Effector memory CD4-positive, alpha-beta T cell (primary cell): Measurements from ENCODE around the gene GRID2.

Experiments used
- DNase-seq, 3 donors: peaks; one replicate each; pipeline ENCODE4 v3.0.0-alpha.2; 2020
- H3K27ac ChIP-seq: 2 replicates; pipeline ENCODE4 v1.7.0; 2013; ENCODE audit warnings: mild to moderate bottlenecking, low read length, moderate library complexity; ENCODE audit not compliant: insufficient read depth, poor library complexity, severe bottlenecking
- H3K27me3 ChIP-seq: replicated peaks from 2 replicates; pipeline ENCODE4 v1.7.0; 2013; ENCODE audit warnings: mild to moderate bottlenecking, low read length; ENCODE audit not compliant: insufficient read depth, control insufficient read depth, poor library complexity, severe bottlenecking
- H3K36me3 ChIP-seq: 2 replicates; pipeline ENCODE4 v1.7.0; 2013; ENCODE audit warnings: mild to moderate bottlenecking, low read length, moderate library complexity; ENCODE audit not compliant: control insufficient read depth, insufficient read depth
- H3K4me1 ChIP-seq: 2 replicates; pipeline ENCODE4 v1.7.0; 2013; ENCODE audit warnings: low read length, mild to moderate bottlenecking; ENCODE audit not compliant: control insufficient read depth, insufficient read depth, poor library complexity, severe bottlenecking
- H3K4me3 ChIP-seq: 2 replicates; pipeline ENCODE4 v1.7.0; 2013; ENCODE audit warnings: low read length, low read depth, mild to moderate bottlenecking; ENCODE audit not compliant: insufficient read depth, poor library complexity, severe bottlenecking
- H3K9me3 ChIP-seq: 2 replicates; pipeline ENCODE4 v1.7.0; 2013; ENCODE audit warnings: mild to moderate bottlenecking, low read length, moderate library complexity; ENCODE audit not compliant: control insufficient read depth

The GRID2 gene

DNA sequence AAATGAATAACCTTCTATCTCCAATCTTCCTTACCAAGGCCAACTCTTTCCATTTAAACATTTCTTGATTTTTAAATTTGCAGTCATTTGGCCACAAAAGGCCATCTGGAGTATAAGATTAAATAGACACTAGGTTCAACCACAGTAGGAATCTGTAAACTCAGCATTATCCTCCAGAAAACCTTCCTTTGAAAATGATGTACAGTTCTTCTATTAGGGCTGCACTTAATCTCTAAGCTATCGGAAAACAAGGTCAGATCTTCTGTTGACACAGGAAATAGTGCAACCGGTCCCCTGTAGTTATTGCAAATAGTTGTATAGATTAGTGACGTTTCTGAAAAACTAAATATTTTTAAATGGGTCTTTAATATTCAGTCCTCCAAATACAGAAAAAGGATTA lies 1165.8 kb downstream of the GRID2 start:
- H3K27me3 ChIP-seq = no peaks in the 10 kb centered on the region
- no peak overlapping the region for H3K4me3 ChIP-seq
- no peaks in the 10 kb centered on the region for H3K36me3 ChIP-seq
- H3K4me1 ChIP-seq = no peaks in the 10 kb centered on the region
- no peak overlapping the region for H3K27ac ChIP-seq
- no peak for DNase-seq
- H3K9me3 ChIP-seq = no peaks in the 10 kb centered on the region

DNA sequence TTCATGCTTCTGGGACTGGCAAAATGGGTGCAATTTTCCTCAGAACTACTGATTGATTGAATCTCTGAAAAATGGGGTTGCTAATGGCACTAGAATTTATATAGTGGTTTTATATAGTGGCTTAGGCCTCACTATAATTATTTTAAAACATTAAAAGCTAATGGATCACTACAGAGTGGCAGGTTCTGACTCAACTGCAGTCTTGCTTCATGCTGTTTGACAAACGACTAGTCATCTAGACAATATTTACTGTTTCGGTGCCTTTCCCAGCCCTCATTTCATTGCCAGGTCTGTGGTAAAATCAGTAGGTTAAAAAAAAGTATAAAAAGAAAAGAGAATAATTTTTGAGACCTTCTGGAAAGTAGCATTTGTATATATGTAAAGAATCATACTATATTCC lies 1172.0 kb downstream of the GRID2 start:
- Histone ChIP-seq H3K27ac (no peak overlapping the region), H3K4me3 (no peak overlapping the region), H3K9me3 (no peaks in the 10 kb centered on the region), H3K4me1 (no peaks in the 10 kb centered on the region), H3K36me3 (no peaks in the 10 kb centered on the region), H3K27me3 (no peaks in the 10 kb centered on the region)
- no peak for DNase-seq

DNA sequence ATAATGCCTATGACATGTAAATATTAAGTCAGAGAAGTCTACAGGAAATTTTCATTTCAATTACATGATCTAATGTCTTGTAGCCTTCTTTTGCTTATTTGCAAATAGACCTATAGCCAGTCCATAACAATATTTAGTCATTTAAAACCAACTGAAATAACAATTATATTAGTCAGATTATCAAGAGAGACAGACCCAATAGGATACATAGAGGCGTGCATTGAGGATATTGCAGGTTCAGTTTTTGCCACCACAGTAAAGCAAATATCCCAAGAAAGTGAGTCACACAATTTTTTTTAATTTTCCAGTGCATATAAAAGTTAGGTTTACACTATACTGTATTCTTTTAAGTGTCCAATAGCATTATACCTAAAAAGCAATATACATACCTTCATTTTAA lies 1175.0 kb downstream of the GRID2 start:
- no peak overlapping the region for H3K27ac ChIP-seq
- no peak for DNase-seq
- no peak overlapping the region for H3K4me3 ChIP-seq
- H3K4me1 ChIP-seq = no peaks in the 10 kb centered on the region
- H3K27me3 ChIP-seq = no peaks in the 10 kb centered on the region
- no peaks in the 10 kb centered on the region for H3K36me3 ChIP-seq
- H3K9me3 ChIP-seq = no peaks in the 10 kb centered on the region

DNA sequence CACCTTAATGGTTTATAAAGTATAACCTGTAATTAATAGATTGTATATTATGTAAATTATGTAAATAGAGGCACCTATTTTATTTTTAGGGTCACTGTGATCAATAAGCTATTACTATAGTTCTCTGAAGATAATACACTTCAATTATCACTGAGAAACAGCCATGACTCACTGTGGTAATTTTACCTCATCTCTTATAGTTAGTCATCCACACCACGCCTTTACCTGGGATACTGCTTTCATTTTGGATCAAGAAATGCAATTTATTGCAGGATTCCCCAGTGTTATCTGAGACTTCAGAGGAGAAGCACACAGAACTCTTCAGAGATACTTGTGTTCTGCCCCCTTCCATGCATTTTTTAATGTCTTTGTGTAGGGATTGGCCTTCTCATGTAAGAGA lies 1176.7 kb downstream of the GRID2 start:
- Histone ChIP-seq H3K27ac (no peak overlapping the region), H3K36me3 (no peaks in the 10 kb centered on the region), H3K9me3 (no peaks in the 10 kb centered on the region), H3K4me1 (no peaks in the 10 kb centered on the region), H3K4me3 (no peak overlapping the region), H3K27me3 (no peaks in the 10 kb centered on the region)
- DNase-seq = no peak

DNA sequence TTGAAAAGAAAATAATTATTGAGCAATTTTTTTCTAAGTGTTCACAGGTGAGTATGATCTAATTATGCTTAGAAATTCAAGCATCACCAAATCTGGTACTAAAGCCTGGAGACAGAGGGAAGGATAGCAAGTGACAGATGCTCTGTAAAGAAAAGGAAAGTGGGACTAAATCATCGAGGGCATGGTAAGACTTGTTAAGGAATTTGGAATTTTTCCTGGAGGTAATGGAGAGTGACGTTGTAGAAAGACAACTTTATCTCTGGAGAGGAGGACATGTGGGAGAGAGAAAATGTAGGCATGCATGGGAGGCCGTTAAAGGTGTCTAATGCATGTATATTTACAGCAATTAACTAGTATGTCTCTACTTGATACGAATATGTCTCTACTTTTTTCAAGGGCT lies 1191.6 kb downstream of the GRID2 start:
- no peak overlapping the region for H3K4me3 ChIP-seq
- no peak overlapping the region for H3K27ac ChIP-seq
- DNase-seq = no peak
- no peaks in the 10 kb centered on the region for H3K9me3 ChIP-seq
- no peaks in the 10 kb centered on the region for H3K36me3 ChIP-seq
- H3K4me1 ChIP-seq = no peaks in the 10 kb centered on the region
- H3K27me3 ChIP-seq = no peaks in the 10 kb centered on the region

DNA sequence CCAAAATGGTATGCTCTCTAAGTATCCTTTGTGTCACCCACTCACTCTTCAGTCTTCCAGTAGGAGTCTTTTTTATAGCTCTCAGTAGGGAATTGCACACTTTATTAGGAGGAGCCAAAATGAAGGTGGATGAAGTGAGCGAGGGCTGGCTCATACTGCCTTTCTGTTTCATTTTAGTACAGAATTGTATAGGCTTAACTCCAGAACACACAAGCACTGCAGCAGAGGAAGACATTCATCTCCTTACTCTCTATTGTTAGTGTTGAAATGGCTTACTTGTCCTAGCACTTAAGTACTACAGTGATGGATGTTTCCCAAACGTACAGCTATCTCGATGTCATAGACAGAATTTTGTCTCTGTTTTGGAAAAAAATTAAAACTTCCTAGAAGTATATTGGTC lies 1197.5 kb downstream of the GRID2 start:
- Histone ChIP-seq H3K27me3 (no peaks in the 10 kb centered on the region), H3K4me3 (no peak overlapping the region), H3K4me1 (no peaks in the 10 kb centered on the region), H3K27ac (no peak overlapping the region), H3K36me3 (no peaks in the 10 kb centered on the region), H3K9me3 (no peaks in the 10 kb centered on the region)
- DNase-seq = no peak

DNA sequence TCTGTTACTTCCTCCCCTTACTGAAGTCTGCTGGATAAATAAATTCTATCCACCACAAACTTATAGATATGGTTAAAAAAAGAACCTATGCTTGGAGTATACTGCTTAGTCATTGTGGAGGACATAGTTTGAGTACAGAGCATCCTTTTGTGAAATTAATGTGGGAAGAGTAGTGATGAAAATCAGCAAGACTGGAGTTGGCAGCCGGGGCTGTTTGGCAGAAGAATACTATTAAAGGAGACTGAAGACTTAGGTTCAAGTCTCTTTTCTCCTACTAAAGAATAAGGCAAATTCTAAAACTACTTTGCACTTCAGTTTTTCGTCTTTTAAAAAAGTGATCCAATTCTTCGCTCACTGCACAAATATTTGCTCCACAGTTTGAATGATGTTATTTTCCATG lies 1198.2 kb downstream of the GRID2 start:
- Histone ChIP-seq H3K4me3 (no peak overlapping the region), H3K4me1 (no peaks in the 10 kb centered on the region), H3K27ac (no peak overlapping the region), H3K36me3 (no peaks in the 10 kb centered on the region), H3K9me3 (peaks cover under 1% of the 10 kb centered on the region), H3K27me3 (no peaks in the 10 kb centered on the region)
- DNase-seq = no peak

DNA sequence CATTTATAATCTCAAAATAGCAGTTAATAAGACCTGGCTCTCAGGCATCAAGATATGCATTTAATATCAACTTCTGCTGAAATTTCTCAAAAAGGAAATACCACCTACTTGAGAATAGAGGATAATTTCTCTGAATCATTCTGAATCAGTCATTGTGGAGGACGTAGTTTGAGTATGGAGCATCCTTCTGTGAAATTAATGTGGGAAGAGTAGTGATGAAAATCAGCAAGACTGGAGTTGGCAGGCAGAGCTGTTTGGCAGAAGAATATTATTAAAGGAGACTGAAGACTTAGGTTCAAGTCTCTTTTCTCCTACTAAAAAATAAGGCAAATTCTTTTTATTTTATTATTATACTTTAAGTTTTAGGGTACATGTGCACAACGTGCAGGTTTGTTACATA lies 1199.2 kb downstream of the GRID2 start:
- Histone ChIP-seq H3K27ac (no peak overlapping the region), H3K9me3 (peaks cover 5% of the 10 kb centered on the region), H3K36me3 (no peaks in the 10 kb centered on the region), H3K27me3 (no peaks in the 10 kb centered on the region), H3K4me1 (no peaks in the 10 kb centered on the region), H3K4me3 (no peak overlapping the region)
- DNase-seq = no peak

DNA sequence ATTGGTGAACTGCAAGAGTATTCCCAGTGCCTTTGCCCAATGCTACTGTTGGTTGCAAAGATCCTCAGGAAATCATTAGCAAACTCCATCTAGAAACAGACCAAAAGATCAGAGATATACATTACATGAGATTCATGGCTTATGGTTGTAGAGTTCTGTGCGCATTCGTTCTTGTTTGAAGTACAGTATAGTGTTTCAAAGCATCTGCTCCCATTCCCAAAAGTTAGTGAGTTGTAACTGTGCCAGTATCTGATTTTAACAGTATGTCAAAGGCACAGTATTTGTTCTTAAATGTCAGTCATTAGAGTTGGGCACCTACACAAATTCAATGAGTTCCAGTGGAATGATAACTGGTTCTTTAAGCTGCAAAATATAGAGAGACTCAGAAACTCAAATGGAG lies 1210.1 kb downstream of the GRID2 start:
- H3K27me3 ChIP-seq = no peaks in the 10 kb centered on the region
- no peaks in the 10 kb centered on the region for H3K9me3 ChIP-seq

DNA sequence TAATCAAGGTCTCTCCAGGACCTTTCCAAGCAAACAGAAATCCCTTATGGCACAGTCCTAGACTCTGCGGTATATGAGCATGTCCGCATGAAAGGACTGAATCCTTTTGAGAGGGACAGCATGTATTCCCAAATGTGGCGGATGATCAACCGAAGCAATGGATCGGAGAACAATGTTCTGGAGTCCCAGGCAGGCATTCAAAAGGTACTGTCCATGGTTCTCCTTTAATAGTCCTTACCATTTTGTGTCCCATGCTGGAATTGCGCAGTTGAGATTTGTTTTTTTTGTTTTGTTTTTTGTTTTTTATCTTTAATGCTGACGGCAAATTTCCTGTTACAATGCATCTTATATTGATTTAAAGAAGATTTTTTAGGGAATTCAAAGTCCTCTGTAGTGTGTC lies 1211.4 kb downstream of the GRID2 start:
- no peaks in the 10 kb centered on the region for H3K9me3 ChIP-seq
- no peak overlapping the region for H3K27ac ChIP-seq
- DNase-seq = no peak
- H3K4me3 ChIP-seq = no peak overlapping the region
- H3K4me1 ChIP-seq = no peaks in the 10 kb centered on the region
- H3K36me3 ChIP-seq = no peaks in the 10 kb centered on the region
- no peaks in the 10 kb centered on the region for H3K27me3 ChIP-seq

More for the DNA sequence above, 1210.1 kb downstream of the GRID2 start:
- Histone ChIP-seq H3K36me3 (no peaks in the 10 kb centered on the region), H3K4me1 (no peaks in the 10 kb centered on the region), H3K4me3 (no peak overlapping the region), H3K27ac (no peak overlapping the region)
- DNase-seq = no peak
